Activated CD8-positive, alpha-beta memory T cell treated with anti-CD3 and anti-CD28 coated beads for 36 hours (primary cell): ENCODE results near the gene ATP2C1. TPM values are rescaled to one million over a fixed set of nuclear protein-coding genes. Genes with fewer than 3 reads are reported as not detected.
"Not testable (repeated sequence)": the region's sequence is repeated elsewhere in the genome, so short reads cannot be mapped to it uniquely, and the experiment has no call there.

Source experiments
- CTCF ChIA-PET: fragments of 350-600 bp; sonication (Branson Sonifier 250); formaldehyde crosslinking; loops from one replicate; lab custom pipeline; 2021; ENCODE audit warnings: antibody characterized with exemption; lab: Charles Lee
- POLR2A ChIA-PET: fragments of 350-600 bp; sonication (Branson Sonifier 250); formaldehyde crosslinking; loops from one replicate; lab custom pipeline; 2021; ENCODE audit warnings: antibody characterized with exemption; lab: Charles Lee
- total RNA-seq, 2 experiments: library from RNA; stranded (reverse); gene quantifications; one replicate each; pipeline ENCODE4 v1.2.3, GENCODE V29; 2021

ATP2C1 gene
- total RNA-seq, 2 experiments from 2014 or later: 63.4 to 63.5 TPM

DNA sequence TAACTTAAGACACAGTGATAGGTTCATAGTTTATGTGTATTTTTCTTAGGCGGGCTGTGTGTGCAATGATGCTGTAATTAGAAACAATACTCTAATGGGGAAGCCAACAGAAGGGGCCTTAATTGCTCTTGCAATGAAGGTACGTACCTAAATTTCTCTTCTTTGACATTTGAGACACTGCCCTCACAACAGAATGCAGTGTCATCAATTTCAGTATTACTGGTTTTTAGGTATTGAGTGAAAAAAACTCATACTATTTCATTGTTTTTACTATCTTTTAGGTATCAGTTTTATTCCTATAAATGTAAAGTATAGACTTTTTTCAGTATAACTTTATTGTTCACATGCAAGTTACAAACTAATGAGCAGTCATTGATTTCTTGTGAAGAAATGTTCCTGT lies 73.4 kb downstream of the ATP2C1 start:
- ChIA-PET POLR2A (no interaction called here), CTCF (no interaction called here)

DNA sequence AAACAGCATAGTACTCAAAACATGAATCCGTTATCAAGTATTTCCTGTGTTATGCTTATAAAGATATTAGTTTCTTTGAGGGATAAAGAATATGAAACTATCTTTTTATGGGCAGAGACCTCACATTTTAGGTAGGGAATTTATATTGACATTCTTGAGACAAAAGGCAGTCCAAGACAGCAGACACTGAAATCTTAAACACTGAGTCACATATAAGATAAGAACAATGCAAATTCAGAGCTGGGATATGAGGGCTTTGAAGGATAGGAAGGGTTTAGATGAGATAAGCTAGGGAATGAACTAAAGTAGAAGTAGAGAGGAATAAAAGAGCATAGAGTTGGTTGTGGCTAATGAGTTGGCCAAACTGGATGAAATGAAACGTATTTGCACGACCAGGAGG lies 74.3 kb downstream of the ATP2C1 start:
- POLR2A ChIA-PET: no interaction called here
- CTCF ChIA-PET: no interaction called here

DNA sequence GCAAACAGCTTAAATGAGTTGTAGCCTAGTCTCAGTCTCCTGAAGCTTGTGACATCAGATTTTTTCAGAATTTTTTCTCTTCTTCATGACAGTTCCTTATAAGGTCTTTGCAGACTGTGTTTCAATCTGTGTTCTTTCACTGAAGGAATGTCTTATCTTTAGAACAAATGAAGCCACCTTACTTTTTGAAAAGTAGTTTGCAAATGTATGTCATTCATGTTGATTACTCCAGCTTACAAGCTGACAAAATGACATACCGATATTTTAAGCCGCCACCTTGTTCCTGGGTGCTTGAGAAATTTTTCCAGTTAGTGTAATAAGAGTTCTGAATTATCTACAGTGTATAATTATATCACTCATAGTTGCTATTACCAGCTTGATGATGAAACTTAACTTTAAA lies 75.7 kb downstream of the ATP2C1 start:
- POLR2A ChIA-PET: no interaction called here

DNA sequence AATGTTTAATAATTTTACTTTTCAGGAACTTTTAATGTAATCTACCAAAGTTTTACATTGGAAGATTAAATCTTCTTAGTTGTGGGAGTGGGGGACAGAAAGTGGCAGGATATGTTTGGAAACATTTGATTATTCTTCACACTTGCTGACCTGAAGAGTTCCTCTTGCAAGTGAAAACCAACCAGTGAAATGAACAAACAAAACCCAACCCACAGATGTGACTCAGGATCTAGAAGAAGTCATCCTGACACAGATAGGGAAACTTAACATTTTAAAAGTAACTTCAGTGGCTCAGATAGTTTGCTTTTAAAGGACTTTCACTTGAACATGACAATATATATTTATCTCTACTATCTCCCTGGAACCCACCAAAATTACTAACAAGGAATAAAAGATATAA lies 77.3 kb downstream of the ATP2C1 start:
- ChIA-PET CTCF (no interaction called here), POLR2A (no interaction called here)

More for the DNA sequence above, 75.7 kb downstream of the ATP2C1 start:
- CTCF ChIA-PET: no interaction called here

DNA sequence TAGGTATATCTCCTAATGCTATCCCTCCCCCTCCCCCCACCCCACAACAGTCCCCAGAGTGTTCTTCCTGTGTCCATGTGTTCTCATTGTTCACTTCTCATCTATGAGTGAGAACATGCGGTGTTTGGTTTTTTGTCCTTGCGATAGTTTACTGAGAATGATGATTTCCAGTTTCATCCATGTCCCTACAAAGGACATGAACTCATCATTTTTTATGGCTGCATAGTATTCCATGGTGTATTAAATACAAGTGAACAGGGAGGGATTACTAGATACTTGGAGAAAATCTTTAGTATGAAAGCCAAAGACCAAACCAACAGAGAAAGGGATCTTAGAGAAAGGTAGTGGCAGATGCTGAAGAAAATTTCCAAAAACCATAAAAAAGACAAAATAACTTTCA lies 78.7 kb downstream of the ATP2C1 start:
- POLR2A ChIA-PET, CTCF ChIA-PET: not testable (repeated sequence)

DNA sequence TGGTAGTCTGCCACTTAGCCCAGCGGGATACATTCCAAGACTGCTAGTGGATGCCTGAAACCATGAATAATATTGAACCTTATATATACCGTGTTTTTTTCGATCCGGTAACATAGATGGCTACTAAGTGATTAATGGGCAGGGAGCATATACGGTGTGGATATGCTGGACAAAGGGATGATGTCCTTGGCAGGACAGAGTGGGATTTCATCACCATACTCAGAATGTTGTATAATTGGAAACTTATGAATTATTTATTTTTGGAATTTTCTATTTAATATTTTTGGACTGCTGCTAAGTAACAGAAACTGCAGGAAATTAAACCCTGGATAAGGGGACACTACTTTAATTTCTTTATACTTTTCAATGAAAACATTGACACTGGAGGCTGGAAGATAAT lies 79.5 kb downstream of the ATP2C1 start:
- ChIA-PET POLR2A (no interaction called here), CTCF (no interaction called here)

DNA sequence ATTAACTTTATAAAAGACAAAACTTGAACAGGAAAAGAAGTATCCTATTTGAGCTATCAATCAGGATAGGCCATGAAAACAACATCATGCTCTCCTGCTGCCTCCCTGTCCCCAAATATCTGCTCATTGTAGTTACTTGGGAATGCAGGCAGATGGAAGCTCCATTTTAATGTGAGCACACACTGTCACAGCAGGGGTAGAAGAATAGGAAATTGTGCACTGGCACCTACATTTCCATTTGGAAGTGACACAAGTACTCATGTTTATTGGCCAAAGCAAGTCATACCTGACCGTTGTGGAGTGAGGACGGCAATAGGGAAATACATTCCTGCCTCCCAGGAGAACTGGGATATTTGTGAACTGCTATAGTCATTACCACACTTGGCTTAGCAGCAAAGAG lies 80.3 kb downstream of the ATP2C1 start:
- POLR2A ChIA-PET: no interaction called here

DNA sequence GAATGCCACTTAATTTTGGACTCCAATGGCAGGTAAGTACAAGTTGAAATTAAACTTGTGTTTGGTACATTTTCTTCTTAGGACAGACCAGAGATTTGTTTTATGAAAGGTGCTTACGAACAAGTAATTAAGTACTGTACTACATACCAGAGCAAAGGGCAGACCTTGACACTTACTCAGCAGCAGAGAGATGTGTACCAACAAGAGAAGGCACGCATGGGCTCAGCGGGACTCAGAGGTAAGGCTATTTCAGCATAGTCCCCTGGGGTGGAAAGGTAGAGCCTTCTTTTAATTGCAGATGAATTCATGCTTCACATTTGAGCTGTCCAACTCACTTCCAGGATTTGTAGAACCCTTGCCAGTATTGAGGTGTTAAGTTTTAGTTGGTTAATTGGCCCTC lies 81.4 kb downstream of the ATP2C1 start:
- CTCF ChIA-PET: interaction anchor here (0.6 kb wide), 1 partner anchor 1687 kb away, joined by 3 read pairs; no protein-coding TSS in a partner anchor
- POLR2A ChIA-PET: no interaction called here

More for the DNA sequence above, 80.3 kb downstream of the ATP2C1 start:
- CTCF ChIA-PET: no interaction called here

DNA sequence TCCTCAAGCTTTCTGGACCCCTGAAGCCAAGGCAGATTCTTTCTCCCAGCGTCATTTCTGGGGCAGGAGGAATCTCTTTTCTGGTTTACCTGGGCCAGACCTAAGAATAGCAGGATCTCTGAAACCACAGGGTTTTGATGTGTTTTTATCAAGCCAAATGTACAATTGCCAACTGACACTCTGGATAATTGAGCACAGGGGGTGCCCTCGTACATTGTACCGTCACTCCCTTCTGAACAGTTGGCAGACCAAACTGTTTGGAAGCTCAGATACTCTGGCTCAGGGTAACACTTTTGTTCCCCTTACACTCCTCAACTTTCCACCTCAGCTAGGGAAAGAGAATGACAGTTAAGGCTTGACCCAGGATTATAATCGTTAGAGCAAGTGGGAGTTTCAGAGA lies 82.8 kb downstream of the ATP2C1 start:
- POLR2A ChIA-PET: no interaction called here
- CTCF ChIA-PET: no interaction called here

DNA sequence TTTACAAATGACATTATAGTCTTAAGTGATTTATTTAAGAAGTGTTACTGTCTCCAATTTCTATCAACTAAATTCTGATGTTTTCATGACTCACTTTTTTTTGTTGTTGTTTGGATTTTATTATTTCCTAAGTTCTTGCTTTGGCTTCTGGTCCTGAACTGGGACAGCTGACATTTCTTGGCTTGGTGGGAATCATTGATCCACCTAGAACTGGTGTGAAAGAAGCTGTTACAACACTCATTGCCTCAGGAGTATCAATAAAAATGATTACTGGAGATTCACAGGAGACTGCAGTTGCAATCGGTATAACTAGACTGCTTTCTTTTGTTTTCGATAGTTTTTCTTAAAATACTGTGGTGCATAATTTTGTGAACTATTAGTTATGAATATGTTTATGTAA lies 85.2 kb downstream of the ATP2C1 start:
- CTCF ChIA-PET: no interaction called here
- POLR2A ChIA-PET: interaction anchor here (0.6 kb wide), 1 partner anchor 770 kb away, joined by 5 read pairs; no protein-coding TSS in a partner anchor

DNA sequence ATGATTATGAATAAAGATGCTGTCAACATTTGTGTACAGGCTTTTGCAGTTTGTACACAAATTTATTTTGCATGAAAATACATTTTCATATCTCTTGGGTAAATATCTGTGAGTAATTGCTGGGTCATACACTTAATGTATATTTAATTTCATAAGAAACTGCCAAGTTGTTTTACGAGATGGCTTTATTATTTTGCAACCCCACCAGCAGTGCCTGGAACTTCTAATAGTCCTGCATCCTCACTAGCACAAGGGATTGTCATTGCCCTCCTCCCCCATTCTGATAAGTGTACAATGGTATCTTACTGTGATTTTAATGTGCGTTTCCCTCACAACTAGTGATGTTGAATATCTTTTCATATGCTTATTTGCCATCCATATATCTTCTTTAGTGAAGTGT lies 87.6 kb downstream of the ATP2C1 start:
- ChIA-PET POLR2A (no interaction called here), CTCF (interaction anchor here (1.3 kb wide), 1 partner anchor 14 kb away, joined by 3 read pairs; no protein-coding TSS in a partner anchor)

DNA sequence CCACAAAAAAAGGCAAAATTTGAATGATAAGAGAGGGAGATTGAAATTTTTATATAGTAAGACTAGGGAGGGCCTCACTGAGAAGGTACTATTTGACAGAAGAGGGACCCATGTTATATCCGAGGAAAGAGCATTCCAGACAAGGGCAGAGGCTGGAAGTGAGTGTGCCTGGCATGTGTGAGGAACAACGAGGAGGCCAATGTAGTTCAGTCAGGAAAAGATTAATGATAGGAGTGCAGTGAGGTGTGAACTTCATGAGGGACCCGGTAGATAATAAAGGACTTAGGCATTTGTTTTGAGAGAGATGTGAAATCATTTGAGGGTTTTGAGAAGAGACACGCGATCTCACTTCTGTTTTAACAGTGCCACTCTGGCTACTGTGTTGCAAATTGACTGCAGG lies 96.4 kb downstream of the ATP2C1 start:
- CTCF ChIA-PET: no interaction called here
- POLR2A ChIA-PET: no interaction called here

DNA sequence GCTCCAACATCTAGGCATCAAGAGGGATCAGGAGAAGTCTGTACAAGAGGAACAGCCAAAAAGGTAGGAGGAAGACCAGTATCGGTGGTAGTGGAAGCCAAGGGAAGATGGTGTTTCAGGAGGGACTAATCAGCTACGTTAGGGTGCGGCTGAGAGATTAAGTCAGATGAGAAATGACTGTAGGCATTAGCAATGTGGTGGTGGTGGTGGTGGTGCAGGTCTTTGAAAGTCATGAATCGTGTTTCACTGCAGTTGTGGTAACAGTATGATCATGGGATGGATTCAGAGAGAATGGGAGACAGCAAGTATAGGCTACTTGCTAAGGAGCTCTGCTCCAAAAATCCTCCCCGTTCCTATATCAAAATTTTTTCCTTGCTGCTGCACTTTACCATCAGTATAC lies 97.2 kb downstream of the ATP2C1 start:
- POLR2A ChIA-PET: no interaction called here
- CTCF ChIA-PET: no interaction called here

DNA sequence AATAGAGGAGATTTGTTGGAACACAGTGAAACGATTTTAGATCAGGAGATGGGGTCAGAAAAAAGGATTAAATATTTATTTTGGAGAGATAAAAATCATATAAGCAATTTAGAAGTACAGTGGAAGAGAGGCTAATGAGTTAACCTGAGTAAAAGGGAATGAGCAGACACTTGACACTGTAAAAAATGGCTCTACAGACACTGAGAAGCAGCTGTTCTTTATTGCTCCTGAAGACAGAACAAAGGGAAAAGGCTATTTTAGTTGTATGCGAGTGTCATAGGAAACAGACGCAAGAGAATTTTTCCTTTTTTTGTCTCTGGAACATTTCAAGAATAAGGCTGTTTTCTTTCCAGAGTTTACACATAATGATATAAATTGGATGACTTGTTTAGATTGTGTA lies 98.5 kb downstream of the ATP2C1 start:
- CTCF ChIA-PET: no interaction called here
- POLR2A ChIA-PET: no interaction called here

DNA sequence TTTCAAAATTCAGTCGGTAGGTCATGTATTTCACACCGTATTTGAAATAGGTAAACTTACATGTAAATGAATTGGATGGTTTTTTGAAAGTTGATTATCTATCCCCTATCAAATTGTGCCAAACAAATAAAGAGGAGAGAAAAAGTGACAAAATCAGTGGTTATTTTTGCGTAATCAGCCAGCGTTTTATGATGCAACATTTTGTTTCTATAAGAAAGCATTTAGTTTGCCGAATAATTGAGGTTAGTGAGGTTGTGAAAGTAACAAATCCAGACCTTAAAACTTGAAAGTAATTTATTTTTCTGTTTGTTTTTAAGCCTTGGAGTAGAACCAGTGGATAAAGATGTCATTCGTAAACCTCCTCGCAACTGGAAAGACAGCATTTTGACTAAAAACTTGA lies 103.4 kb downstream of the ATP2C1 start:
- POLR2A ChIA-PET: no interaction called here

DNA sequence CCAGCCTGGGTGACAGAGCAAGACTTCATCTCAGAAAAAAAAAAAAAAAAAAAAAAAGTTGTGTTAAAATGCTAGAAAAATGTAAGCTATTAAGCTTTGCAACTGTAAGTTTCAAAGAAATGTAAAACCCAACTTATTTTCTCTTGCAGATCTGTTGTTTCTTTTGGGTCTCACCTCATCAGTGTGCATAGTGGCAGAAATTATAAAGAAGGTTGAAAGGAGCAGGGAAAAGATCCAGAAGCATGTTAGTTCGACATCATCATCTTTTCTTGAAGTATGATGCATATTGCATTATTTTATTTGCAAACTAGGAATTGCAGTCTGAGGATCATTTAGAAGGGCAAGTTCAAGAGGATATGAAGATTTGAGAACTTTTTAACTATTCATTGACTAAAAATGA lies 107.2 kb downstream of the ATP2C1 start:
- POLR2A ChIA-PET: interaction anchor here (0.6 kb wide), 1 partner anchor 482 kb away, joined by 4 read pairs; no protein-coding TSS in a partner anchor
- CTCF ChIA-PET: no interaction called here

More for the DNA sequence above, 103.4 kb downstream of the ATP2C1 start:
- CTCF ChIA-PET: no interaction called here

DNA sequence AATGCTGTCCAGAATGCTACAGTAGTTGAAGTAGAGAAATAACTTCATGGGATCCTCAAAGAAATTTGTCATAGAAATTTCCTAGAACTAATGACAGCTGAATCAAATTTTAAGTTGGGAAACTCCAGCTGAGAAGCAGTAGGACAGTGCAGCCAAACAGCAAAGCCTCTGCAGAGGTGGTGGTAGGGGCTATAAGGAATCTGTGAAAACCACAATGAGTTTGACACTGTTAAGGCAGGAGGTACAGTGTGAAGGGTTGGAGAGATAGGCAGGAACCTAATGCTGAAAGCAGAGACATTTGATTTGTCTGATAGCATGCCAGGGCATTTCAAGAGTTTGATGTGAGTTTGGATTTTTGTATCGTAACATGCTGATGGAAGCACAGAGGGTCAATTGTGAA lies 110.7 kb downstream of the ATP2C1 start:
- CTCF ChIA-PET: no interaction called here

DNA sequence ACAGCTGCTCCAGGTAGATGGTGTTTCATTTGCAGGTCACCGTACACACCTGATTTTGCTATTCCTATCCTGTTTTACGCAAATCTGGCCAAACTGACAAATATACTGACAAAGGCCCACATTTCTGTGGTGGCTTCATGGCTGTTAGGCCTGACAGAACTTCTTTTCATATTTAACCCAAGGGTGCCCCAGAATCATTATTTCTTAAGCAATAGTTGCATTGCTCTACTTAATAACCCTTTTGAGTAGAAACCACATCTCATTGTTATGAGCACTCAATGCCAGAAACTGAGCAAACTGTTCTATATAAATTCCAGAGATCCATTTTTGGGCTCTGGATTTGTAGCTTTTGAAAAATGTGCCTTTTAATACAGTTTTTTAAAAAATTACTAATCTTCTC lies 113.4 kb downstream of the ATP2C1 start:
- POLR2A ChIA-PET: no interaction called here
- CTCF ChIA-PET: no interaction called here

More for the DNA sequence above, 110.7 kb downstream of the ATP2C1 start:
- POLR2A ChIA-PET: no interaction called here

DNA sequence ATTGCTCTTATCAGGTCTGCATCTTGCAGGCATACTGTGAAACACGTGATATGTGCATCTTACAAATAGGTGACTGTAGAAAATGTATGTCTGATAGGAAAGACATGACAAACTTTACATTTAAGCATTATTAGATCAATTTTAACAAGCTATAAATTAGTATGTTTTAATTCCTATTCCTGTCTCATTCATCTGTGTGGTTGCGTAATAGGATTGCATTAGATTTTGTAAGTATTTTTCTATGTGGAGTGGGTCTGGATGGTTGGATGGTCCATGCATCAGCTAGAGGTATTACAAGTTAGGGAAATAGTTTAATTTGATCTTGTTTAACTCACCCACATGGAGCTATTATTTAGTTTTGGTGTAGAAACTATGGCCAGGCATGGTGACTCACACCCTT lies 113.9 kb downstream of the ATP2C1 start:
- CTCF ChIA-PET: no interaction called here
- POLR2A ChIA-PET: no interaction called here

DNA sequence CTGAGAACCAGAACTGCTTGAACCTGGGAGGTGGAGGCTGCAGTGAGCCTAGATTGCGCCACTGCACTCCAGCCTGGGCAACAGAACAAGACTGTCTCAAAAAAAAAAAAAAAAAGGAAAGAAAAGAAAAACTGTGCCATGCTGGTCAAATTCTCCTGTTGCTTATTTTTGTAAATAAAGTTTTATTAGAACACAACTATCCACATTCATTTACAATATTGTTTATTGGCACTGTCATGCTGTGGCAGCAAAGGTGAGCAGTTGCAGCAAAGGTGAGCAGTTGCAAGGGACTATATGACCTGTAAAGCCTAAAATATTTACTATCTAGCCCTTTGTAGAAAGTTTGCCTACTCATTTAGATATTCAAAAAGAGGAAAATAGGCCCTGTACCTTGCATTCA lies 114.4 kb downstream of the ATP2C1 start:
- CTCF ChIA-PET: no interaction called here
- POLR2A ChIA-PET: no interaction called here

DNA sequence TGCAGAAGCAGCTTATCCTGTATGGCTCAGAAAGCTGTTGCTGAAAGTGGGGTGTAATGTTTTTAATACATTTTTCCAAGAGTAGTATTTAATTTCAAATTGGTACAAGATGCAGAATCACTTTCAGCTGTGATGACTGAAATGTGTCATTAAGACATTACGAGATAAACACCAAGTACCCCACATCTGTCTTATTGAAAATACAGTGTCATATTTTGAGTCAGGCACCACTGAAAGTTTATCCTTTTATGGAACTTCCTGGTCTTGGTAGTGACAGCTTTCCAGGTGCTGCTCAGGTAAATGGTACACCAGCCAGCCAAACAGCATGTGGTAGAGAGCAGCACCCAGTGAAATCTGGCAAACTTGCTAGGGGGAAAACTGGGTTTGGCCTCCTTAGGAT lies 115.8 kb downstream of the ATP2C1 start:
- CTCF ChIA-PET: no interaction called here
- POLR2A ChIA-PET: interaction anchor here (0.9 kb wide), 1 partner anchor 114 kb away, joined by 3 read pairs; no protein-coding TSS in a partner anchor

DNA sequence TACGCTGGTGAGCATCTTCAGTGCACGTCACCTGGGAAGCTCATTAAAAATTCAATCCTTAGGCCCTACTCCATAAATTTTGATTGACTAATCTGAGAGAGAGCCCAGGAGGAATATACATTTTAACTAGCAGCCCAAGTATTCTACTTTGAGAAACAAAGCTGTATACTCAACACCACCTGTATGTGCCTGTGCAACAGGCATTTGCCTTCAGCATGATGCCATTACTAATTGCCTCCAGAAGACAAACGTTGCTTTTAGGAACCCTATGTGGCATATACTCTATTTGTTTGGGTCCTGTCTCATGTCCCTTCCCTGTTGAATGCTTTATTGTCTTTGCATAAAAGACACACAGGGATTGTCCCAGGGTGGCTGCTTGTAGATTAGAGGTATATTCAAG lies 125.1 kb downstream of the ATP2C1 start:
- POLR2A ChIA-PET: no interaction called here
- CTCF ChIA-PET: no interaction called here
